Body of pancreas (tissue), 4 donors: ENCODE measurements around the gene PAPPA.

ENCODE experiments used
- CTCF ChIP-seq, 7 experiments: fragments of 450-650 bp in 4 of 7; fragments of 200-600 bp in 3 of 7; sonication (generic) in 3 of 7; IDR thresholded peaks; one replicate each; pipeline ENCODE4 v1.5.1; 2016 to 2019; ENCODE audit warnings: antibody characterized with exemption in 7 of 7
- POLR2A ChIP-seq, 3 donors: fragments of 450-650 bp; IDR thresholded peaks; one replicate each; pipeline ENCODE4 v1.6.1; 2016; ENCODE audit warnings: antibody characterized with exemption in 3 of 3, mild to moderate bottlenecking in 2 of 3

DNA sequence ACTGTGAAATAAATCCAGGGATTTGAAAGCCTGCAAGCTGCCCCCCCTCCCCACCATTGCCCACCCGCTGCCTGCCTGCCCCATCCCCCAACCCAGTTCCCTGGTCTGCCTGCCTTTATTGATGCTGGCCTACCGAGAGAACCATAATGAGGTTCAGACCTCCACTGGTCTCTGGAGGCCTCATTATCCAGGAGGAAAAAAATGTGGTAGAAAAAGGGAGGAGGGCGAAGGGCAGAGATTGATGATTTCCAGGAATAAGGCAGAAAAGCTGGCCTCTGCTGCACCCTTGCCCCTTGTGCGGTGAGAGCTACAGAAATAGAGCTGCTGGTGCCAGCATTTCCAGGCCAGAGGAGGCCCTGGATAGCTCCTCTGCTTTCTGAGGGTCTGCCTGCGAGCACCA is 216.1 kb downstream of the PAPPA start:
- TF ChIP-seq POLR2A (IDR thresholded peaks at IDR 0.05): no peak
- no peak for TF ChIP-seq CTCF (IDR thresholded peaks at IDR 0.05)
